C4-2B (cell line): ENCODE measurements around the gene SHROOM2.
A peak's percentile ranks its signal among the peaks of the same experiment; 100 is the strongest.
"Not testable (repeated sequence)": the region's sequence is repeated elsewhere in the genome, so short reads cannot be mapped to it uniquely, and the experiment has no call there.

Experiments used
- H3K27ac ChIP-seq: fragments of 450-650 bp; 2 replicates; pipeline ENCODE4 v1.5.1; 2017
- CTCF ChIP-seq: fragments of 450-650 bp; conservative IDR thresholded peaks from 2 replicates; pipeline ENCODE4 v1.5.1; 2017; ENCODE audit warnings: mild to moderate bottlenecking
- ZFX ChIP-seq: fragments of 450-650 bp; IDR thresholded peaks from 2 replicates; pipeline ENCODE4 v1.6.1; 2017

Gene SHROOM2

GRCh38 chrX:9805956-9806355 is 19.7 kb downstream of the SHROOM2 start:
- no peak overlapping the region for H3K27ac ChIP-seq
- TF ChIP-seq CTCF (no peak), ZFX (no peak)

DNA sequence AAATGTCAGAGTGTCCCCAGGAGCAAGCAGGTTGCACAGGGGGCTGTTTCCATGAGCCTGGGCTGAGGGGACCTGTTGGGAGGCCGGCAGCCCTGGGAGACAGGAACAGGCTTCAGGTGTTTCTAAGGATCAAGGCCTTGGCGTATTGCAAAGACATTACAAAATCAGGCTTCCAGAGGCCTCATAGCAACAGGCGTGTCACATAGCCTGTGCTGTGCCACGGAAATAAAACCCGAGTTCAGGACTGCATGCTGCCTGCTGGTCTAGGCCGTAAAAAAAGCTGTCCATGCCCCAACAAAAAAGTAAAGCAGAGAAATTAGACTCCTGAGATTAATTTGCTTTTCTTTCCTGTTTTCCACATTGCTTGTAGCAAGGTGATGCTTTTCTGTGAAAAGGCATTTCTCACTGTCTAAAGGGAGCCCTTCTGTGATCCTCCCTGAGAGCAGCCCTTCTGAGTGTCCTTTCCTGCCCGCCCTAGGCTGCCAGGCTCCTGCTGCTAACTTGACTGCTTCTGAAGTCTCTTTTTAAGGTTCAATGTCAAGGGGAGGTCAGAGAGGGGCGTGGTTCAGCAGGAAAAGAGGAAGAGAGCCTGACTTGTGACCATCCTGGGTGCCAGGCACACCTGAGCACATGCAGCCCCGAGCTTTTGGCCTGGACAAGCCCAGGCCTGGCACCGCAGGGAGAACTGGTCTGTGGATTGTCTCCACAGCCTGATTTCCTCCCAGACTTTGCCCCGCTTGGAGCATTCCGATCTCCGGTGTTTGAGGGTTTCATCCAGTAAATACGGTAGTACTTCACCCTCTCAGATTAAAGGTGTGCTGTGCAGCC is 21.3 kb downstream of the SHROOM2 start:
- peak overlapping the region; percentile 66 for H3K27ac ChIP-seq
- TF ChIP-seq ZFX (no peak), CTCF (no peak)

DNA sequence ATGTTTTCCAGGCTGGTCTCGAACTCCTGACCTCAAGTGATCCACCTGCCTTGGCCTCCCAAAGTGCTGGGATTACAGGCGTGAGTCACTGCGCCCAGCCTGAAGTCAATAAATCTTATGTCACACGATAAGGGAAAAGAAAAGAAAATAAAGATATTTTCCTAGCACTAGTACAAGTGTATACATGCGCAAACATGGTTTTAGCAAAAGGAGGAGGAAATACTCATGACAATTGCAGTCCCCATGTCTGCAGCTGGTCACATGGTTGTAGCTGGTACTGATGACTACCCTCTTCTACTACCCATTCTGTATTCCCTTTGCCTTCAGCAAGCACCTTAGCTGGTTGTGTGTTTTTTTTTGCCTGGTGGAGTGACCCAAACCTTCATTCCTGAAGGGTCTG is 23.6 kb downstream of the SHROOM2 start:
- H3K27ac ChIP-seq: not testable (repeated sequence)

DNA sequence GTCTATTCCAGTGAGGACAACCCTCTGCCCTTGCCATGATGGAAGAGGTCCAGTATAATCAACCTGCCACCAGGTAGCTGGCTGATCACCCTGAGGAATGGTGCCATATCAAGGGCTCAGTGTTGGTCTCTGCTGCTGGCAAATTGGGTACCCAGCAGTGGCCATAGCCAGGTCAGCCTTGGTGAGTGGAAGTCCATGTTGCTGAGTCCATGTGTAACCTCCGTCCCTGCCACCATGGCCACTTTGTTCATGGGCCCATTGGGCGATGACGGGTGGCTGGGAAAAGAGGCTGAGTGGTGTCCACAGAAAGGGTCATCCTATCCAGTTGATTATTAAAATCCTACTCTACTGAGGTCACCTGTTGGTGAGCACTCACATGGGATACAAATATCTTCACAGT is 24.9 kb downstream of the SHROOM2 start:
- not testable (repeated sequence) for H3K27ac ChIP-seq

- H3K27ac ChIP-seq: no peak overlapping the region
- TF ChIP-seq ZFX (no peak), CTCF (no peak)
Measured at GRCh38 chrX:9816084-9816700, 30.0 kb downstream of the SHROOM2 start.

- no peak overlapping the region for H3K27ac ChIP-seq
- TF ChIP-seq CTCF (no peak), ZFX (no peak)
Measured at GRCh38 chrX:9821572-9821971, 35.3 kb downstream of the SHROOM2 start.

- TF ChIP-seq ZFX (no peak), CTCF (no peak)
- no peak overlapping the region for H3K27ac ChIP-seq
Measured at GRCh38 chrX:9824554-9824953, 38.3 kb downstream of the SHROOM2 start.

DNA sequence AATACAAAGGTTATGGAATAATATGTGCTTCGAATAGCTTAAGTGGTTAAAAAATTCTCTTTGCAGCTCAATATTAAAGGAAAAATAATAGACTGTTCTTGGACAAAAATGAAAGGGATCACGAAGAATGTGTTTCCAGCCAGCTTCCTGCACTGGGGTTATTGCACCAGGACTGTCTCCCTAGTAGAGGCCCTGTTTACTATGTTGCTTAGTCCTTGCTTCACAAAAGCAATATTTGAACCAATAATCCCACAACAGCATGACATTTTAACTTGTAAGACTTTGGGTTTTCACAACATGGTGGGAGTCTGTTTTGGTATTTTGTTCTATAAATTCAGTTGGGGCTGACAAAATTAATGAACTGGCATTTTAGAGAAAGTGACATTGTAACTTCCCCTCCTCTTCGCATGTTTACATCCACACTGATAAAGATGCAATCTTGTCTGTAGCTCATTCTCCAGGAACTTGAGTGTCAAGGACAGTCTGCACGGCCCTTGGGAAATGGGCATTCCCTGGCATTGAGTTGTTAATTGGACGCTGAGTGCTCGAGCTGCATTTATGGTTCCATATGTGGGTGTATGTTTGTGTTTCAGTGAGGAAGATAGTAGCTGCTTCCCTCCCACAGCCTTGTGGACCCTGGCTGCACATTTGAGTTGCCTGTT is 39.0 kb downstream of the SHROOM2 start:
- TF ChIP-seq CTCF (no peak), ZFX (no peak)
- no peak overlapping the region for H3K27ac ChIP-seq
